ENCODE data around the gene GNPTAB. TPM values are rescaled to one million over a fixed set of nuclear protein-coding genes. Genes with fewer than 3 reads are reported as not detected.

Gene GNPTAB
- total RNA-seq, 2 donors from 2014 or later, result 15.5 to 27.2 TPM

GRCh38 chr12:101799774-101800173 lies 31.0 kb downstream of the GNPTAB start:
- Histone ChIP-seq H3K27me3 (no peaks in the 10 kb centered on the region), H3K36me3 (replicated peaks in 1 of 2; ENCODE audit: insufficient read depth in 1 of 2, low read depth in 2 of 2) (no peaks in the 10 kb centered on the region), H3K4me3 (no peak overlapping the region), H3K4me1 (no peaks in the 10 kb centered on the region), H3K9me3 (no peaks in the 10 kb centered on the region), H3K27ac (no peak overlapping the region)
- WGBS, 2 donors, result 88 to 90% methylated on average over 3 of the region's 3 CpGs
- intact Hi-C loops (cut with DNase I), result no loop called here
- TF ChIP-seq POLR2A (IDR thresholded peaks at IDR 0.05), result no peak
- no peak for TF ChIP-seq CTCF (IDR thresholded peaks at IDR 0.05)
- DNase-seq, result no peak
- ATAC-seq, result no peak

GRCh38 chr12:101795786-101796185 lies 35.0 kb downstream of the GNPTAB start:
- WGBS, 2 donors, result 90 to 94% methylated on average over 4 of the region's 4 CpGs
- TF ChIP-seq CTCF (IDR thresholded peaks at IDR 0.05) (no peak), POLR2A (IDR thresholded peaks at IDR 0.05) (no peak)
- Histone ChIP-seq H3K9me3 (no peaks in the 10 kb centered on the region), H3K27ac (no peak overlapping the region), H3K36me3 (replicated peaks in 1 of 2; ENCODE audit: insufficient read depth in 1 of 2, low read depth in 2 of 2) (no peaks in the 10 kb centered on the region), H3K4me3 (no peak overlapping the region), H3K27me3 (no peaks in the 10 kb centered on the region), H3K4me1 (no peaks in the 10 kb centered on the region)
- DNase-seq (no peak), ATAC-seq (no peak)
- intact Hi-C loops (cut with DNase I), result no loop called here

- no peaks in the 10 kb centered on the region for H3K36me3 ChIP-seq (replicated peaks in 1 of 2; ENCODE audit: insufficient read depth in 1 of 2, low read depth in 2 of 2)
- no peak for TF ChIP-seq CTCF (IDR thresholded peaks at IDR 0.05)
- TF ChIP-seq POLR2A (IDR thresholded peaks at IDR 0.05), result no peak
- ATAC-seq (no peak), DNase-seq (no peak)
- intact Hi-C loops (cut with DNase I), result no loop called here
- no peaks in the 10 kb centered on the region for H3K27me3 ChIP-seq
- 72 to 90% methylated on average over 1 of the region's 1 CpG for WGBS, 2 donors
- H3K9me3 ChIP-seq, result no peaks in the 10 kb centered on the region
- no peak overlapping the region for H3K4me3 ChIP-seq
- H3K4me1 ChIP-seq, result no peaks in the 10 kb centered on the region
- H3K27ac ChIP-seq, result no peak overlapping the region
Observed at GRCh38 chr12:101795013-101795412, 35.7 kb downstream of the GNPTAB start.

- DNase-seq (no peak), ATAC-seq (no peak)
- Histone ChIP-seq H3K27me3 (no peaks in the 10 kb centered on the region), H3K27ac (no peak overlapping the region), H3K4me3 (no peak overlapping the region), H3K4me1 (no peaks in the 10 kb centered on the region), H3K9me3 (no peaks in the 10 kb centered on the region), H3K36me3 (replicated peaks in 1 of 2; ENCODE audit: insufficient read depth in 1 of 2, low read depth in 2 of 2) (no peaks in the 10 kb centered on the region)
- intact Hi-C loops (cut with DNase I), result no loop called here
- 63 to 70% methylated on average over 2 of the region's 2 CpGs for WGBS, 2 donors
- no peak for TF ChIP-seq POLR2A (IDR thresholded peaks at IDR 0.05)
- TF ChIP-seq CTCF (IDR thresholded peaks at IDR 0.05), result no peak
Observed at GRCh38 chr12:101794574-101794973, 36.2 kb downstream of the GNPTAB start.

- ATAC-seq (no peak), DNase-seq (no peak)
- no peak overlapping the region for H3K27ac ChIP-seq
- H3K4me1 ChIP-seq, result no peaks in the 10 kb centered on the region
- no peaks in the 10 kb centered on the region for H3K9me3 ChIP-seq
- WGBS, 2 donors, result 57 to 65% methylated on average over 1 of the region's 1 CpG
- TF ChIP-seq CTCF (IDR thresholded peaks at IDR 0.05) (no peak), POLR2A (IDR thresholded peaks at IDR 0.05) (no peak)
- H3K4me3 ChIP-seq, result no peak overlapping the region
- H3K27me3 ChIP-seq, result no peaks in the 10 kb centered on the region
- intact Hi-C loops (cut with DNase I), result no loop called here
- H3K36me3 ChIP-seq (replicated peaks in 1 of 2; ENCODE audit: insufficient read depth in 1 of 2, low read depth in 2 of 2), result no peaks in the 10 kb centered on the region
Observed at GRCh38 chr12:101793401-101793800, 37.4 kb downstream of the GNPTAB start.
